ENCODE results near the gene MYLK.

GRCh38 chr3:123871946-123872345 is 12.2 kb downstream of the MYLK start:
- TF ChIP-seq, protein P1, sequence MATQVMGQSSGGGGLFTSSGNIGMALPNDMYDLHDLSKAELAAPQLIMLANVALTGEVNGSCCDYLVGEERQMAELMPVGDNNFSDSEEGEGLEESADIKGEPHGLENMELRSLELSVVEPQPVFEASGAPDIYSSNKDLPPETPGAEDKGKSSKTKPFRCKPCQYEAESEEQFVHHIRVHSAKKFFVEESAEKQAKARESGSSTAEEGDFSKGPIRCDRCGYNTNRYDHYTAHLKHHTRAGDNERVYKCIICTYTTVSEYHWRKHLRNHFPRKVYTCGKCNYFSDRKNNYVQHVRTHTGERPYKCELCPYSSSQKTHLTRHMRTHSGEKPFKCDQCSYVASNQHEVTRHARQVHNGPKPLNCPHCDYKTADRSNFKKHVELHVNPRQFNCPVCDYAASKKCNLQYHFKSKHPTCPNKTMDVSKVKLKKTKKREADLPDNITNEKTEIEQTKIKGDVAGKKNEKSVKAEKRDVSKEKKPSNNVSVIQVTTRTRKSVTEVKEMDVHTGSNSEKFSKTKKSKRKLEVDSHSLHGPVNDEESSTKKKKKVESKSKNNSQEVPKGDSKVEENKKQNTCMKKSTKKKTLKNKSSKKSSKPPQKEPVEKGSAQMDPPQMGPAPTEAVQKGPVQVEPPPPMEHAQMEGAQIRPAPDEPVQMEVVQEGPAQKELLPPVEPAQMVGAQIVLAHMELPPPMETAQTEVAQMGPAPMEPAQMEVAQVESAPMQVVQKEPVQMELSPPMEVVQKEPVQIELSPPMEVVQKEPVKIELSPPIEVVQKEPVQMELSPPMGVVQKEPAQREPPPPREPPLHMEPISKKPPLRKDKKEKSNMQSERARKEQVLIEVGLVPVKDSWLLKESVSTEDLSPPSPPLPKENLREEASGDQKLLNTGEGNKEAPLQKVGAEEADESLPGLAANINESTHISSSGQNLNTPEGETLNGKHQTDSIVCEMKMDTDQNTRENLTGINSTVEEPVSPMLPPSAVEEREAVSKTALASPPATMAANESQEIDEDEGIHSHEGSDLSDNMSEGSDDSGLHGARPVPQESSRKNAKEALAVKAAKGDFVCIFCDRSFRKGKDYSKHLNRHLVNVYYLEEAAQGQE (IDR thresholded peaks at IDR 0.05; ENCODE audit: insufficient read depth in 1 of 2, low read depth in 2 of 2, low read length in 2 of 2): no peak
- no peak for TF ChIP-seq POLR2AphosphoS5 (IDR thresholded peaks at IDR 0.05; ENCODE audit: low read depth, low read length)
- TF ChIP-seq SIN3A (IDR thresholded peaks at IDR 0.05; ENCODE audit: borderline replicate concordance, insufficient read depth, low read length): no peak

Data from PFSK-1 (cell line).